ENCODE data around the gene ATAD5. TPM values are rescaled to one million over a fixed set of nuclear protein-coding genes. Genes with fewer than 3 reads are reported as not detected.
A peak's percentile ranks its signal among the peaks of the same experiment; 100 is the strongest.

ATAD5 gene
- total and polyA plus RNA-seq, 2 of the 13 experiments (the other 11 are each of a cell fraction or from before 2014, with no cell fraction given), result 1.8 to 10.7 TPM

DNA sequence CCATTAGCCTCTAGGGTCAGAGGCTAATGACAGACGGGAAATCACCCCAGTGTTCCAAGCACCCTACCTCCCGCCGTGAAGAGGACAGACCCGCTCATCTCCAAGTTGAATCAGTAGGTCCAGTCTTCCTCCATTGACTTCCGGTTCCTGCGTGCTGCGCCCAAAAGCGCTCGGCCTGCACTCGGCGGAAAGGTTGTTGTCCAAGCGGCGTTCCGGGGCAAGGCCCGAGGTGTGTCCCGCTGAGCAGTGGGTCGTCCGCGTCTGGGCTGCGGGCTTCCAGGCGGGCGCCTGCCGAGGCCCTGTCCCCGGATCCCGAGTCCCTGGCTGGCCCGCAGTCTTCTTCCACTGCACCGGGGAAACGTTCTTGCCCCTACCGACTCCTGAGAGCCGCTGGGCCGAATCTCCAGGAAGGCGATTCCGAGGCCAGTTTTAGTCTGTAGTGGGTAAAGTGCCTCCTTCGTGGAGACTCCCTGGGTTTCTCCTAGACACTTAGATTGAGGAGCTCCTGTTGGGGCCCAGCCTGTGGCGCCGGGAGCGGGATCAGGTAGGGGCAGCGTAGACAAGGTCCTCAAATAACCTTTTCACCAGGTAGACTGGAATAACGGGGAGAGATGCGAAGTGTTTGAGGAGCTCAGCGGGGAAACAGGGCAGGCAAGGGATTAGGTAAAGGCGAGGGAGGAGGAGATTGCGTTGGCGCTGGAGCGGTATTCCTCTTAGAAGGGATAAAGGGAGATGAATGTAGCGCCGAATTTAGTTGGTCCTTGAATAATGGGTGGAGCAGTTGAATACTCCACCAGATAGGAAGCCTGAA, 74.5 kb downstream of the ATAD5 start, which contains the start of gene TEFM (continued):
- TF ChIP-seq, protein P1, sequence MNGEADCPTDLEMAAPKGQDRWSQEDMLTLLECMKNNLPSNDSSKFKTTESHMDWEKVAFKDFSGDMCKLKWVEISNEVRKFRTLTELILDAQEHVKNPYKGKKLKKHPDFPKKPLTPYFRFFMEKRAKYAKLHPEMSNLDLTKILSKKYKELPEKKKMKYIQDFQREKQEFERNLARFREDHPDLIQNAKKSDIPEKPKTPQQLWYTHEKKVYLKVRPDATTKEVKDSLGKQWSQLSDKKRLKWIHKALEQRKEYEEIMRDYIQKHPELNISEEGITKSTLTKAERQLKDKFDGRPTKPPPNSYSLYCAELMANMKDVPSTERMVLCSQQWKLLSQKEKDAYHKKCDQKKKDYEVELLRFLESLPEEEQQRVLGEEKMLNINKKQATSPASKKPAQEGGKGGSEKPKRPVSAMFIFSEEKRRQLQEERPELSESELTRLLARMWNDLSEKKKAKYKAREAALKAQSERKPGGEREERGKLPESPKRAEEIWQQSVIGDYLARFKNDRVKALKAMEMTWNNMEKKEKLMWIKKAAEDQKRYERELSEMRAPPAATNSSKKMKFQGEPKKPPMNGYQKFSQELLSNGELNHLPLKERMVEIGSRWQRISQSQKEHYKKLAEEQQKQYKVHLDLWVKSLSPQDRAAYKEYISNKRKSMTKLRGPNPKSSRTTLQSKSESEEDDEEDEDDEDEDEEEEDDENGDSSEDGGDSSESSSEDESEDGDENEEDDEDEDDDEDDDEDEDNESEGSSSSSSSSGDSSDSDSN (CRISPR knock-in tag; IDR thresholded peaks at IDR 0.05), result peak; percentile 100
- TF ChIP-seq KMT2A (CRISPR knock-in tag; IDR thresholded peaks at IDR 0.05) (peak; percentile 99), ZNF792 (CRISPR knock-in tag; IDR thresholded peaks at IDR 0.05) (peak; percentile 79; the same call in 1 of the 2 replicates), JUND (CRISPR knock-in tag; IDR thresholded peaks at IDR 0.05) (peak; percentile 72; the same call in 1 of the 2 replicates), ZNF446 (CRISPR knock-in tag; IDR thresholded peaks at IDR 0.05) (peak; percentile 75; the same call in 1 of the 2 replicates), SIN3B (IDR thresholded peaks at IDR 0.05; ENCODE audit: low read length) (peak; percentile 89; the same call in 1 of the 2 replicates), PPARG (CRISPR knock-in tag; conservative IDR thresholded peaks at IDR 0.05) (peak; percentile 58; the same call in 1 of the 2 replicates), PHF20 (CRISPR knock-in tag; IDR thresholded peaks at IDR 0.05) (peak; percentile 99), U2AF1 (optimal IDR thresholded peaks at IDR 0.05; ENCODE audit: low read depth, low read length) (no peak), SMARCE1 (IDR thresholded peaks at IDR 0.05; ENCODE audit: borderline replicate concordance) (no peak), ZNF432 (CRISPR knock-in tag; IDR thresholded peaks at IDR 0.05; ENCODE audit: borderline replicate concordance) (no peak), SMC3 (IDR thresholded peaks at IDR 0.05; ENCODE audit: low read length) (no peak), YEATS4 (CRISPR knock-in tag; IDR thresholded peaks at IDR 0.05; ENCODE audit: borderline replicate concordance) (peak; percentile 96; the same call in 1 of the 2 replicates), NR2F2 (IDR thresholded peaks at IDR 0.05; ENCODE audit: borderline replicate concordance, low read depth) (no peak; the same call in 1 of the 2 replicates), TOE1 (CRISPR knock-in tag; IDR thresholded peaks at IDR 0.05) (peak; percentile 74; the same call in 1 of the 2 replicates), NRL (CRISPR knock-in tag; IDR thresholded peaks at IDR 0.05; ENCODE audit: borderline replicate concordance) (peak; percentile 81; the same call in 1 of the 2 replicates), MZF1 (CRISPR knock-in tag; IDR thresholded peaks at IDR 0.05; ENCODE audit: borderline replicate concordance) (0 out of 2 replicates have a peak, but pooled peaks have one; percentile 34), ERF (CRISPR knock-in tag; IDR thresholded peaks at IDR 0.05) (peak; percentile 95), NFYC (CRISPR knock-in tag; IDR thresholded peaks at IDR 0.05) (no peak), NFKBIZ (CRISPR knock-in tag; IDR thresholded peaks at IDR 0.05) (peak; percentile 73; the same call in 1 of the 2 replicates), ZNF720 (CRISPR knock-in tag; IDR thresholded peaks at IDR 0.05) (0 out of 2 replicates have a peak, but pooled peaks have one; percentile 70), HOXA9 (CRISPR knock-in tag; IDR thresholded peaks at IDR 0.05; ENCODE audit: borderline replicate concordance) (peak; percentile 30; the same call in 1 of the 2 replicates)
- TF ChIP-seq, protein P2, sequence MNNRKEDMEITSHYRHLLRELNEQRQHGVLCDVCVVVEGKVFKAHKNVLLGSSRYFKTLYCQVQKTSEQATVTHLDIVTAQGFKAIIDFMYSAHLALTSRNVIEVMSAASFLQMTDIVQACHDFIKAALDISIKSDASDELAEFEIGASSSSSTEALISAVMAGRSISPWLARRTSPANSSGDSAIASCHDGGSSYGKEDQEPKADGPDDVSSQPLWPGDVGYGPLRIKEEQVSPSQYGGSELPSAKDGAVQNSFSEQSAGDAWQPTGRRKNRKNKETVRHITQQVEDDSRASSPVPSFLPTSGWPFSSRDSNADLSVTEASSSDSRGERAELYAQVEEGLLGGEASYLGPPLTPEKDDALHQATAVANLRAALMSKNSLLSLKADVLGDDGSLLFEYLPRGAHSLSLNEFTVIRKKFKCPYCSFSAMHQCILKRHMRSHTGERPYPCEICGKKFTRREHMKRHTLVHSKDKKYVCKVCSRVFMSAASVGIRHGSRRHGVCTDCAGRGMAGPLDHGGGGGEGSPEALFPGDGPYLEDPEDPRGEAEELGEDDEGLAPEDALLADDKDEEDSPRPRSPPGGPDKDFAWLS (CRISPR knock-in tag; IDR thresholded peaks at IDR 0.05; ENCODE audit: borderline replicate concordance), result no peak
- TF ChIP-seq, protein P3, sequence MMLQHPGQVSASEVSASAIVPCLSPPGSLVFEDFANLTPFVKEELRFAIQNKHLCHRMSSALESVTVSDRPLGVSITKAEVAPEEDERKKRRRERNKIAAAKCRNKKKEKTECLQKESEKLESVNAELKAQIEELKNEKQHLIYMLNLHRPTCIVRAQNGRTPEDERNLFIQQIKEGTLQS (CRISPR knock-in tag; IDR thresholded peaks at IDR 0.05), result peak; percentile 64; the same call in 1 of the 2 replicates
- TF ChIP-seq, protein P4, sequence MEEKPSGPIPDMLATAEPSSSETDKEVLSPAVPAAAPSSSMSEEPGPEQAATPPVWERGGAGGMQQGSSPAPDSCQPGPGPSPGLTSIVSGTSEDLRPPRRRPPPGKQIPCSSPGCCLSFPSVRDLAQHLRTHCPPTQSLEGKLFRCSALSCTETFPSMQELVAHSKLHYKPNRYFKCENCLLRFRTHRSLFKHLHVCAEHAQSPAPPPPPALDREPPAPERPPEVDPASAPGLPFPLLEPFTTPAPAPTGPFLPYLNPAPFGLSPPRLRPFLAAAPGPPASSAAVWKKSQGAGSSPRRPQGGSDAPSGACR (CRISPR knock-in tag; IDR thresholded peaks at IDR 0.05), result peak; percentile 51; the same call in 1 of the 2 replicates

All from HepG2 (cell line).